Hepatocyte (in vitro differentiated cells): ENCODE measurements around the gene THAP7. TPM values are rescaled to one million over a fixed set of nuclear protein-coding genes. Genes with fewer than 3 reads are reported as not detected.
A peak's percentile ranks its signal among the peaks of the same experiment; 100 is the strongest.

ENCODE experiments used
- DNase-seq: peaks from one replicate; pipeline ENCODE4 v3.0.0-alpha.2; 2016; ENCODE audit warnings: low spot score
- H2AFZ ChIP-seq: fragments of 200-600 bp; sonication (generic); 2 replicates; pipeline ENCODE4 v1.6.0; 2016; ENCODE audit warnings: antibody characterized with exemption, mild to moderate bottlenecking
- H3K27ac ChIP-seq: fragments of 200-600 bp; sonication (generic); 2 replicates; pipeline ENCODE4 v1.5.1; 2016; ENCODE audit warnings: mild to moderate bottlenecking
- H3K27me3 ChIP-seq: fragments of 200-600 bp; sonication (generic); 2 replicates; pipeline ENCODE4 v1.6.1; 2016
- H3K36me3 ChIP-seq: fragments of 200-600 bp; sonication (generic); replicated peaks from 2 replicates; pipeline ENCODE4 v1.5.1; 2016; ENCODE audit warnings: low read depth; ENCODE audit not compliant: insufficient read depth
- H3K4me1 ChIP-seq: fragments of 200-600 bp; sonication (generic); 2 replicates; pipeline ENCODE4 v1.5.1; 2016; ENCODE audit warnings: mild to moderate bottlenecking, moderate library complexity; ENCODE audit not compliant: insufficient read depth
- H3K4me2 ChIP-seq: fragments of 200-600 bp; sonication (generic); 2 replicates; pipeline ENCODE4 v1.6.0; 2016
- H3K4me3 ChIP-seq: fragments of 200-600 bp; sonication (generic); 2 replicates; pipeline ENCODE4 v1.5.1; 2016; ENCODE audit warnings: mild to moderate bottlenecking
- H3K79me2 ChIP-seq: fragments of 200-600 bp; sonication (generic); 2 replicates; pipeline ENCODE4 v1.6.0; 2017; ENCODE audit warnings: mild to moderate bottlenecking
- H3K9me2 ChIP-seq: fragments of 200-600 bp; sonication (generic); replicated peaks from 2 replicates; pipeline ENCODE4 v1.6.0; 2017; ENCODE audit warnings: mild to moderate bottlenecking; ENCODE audit not compliant: insufficient read depth
- H3K9me3 ChIP-seq: fragments of 200-600 bp; sonication (generic); 2 replicates; pipeline ENCODE4 v1.5.1; 2016; ENCODE audit warnings: low read depth, mild to moderate bottlenecking
- H4K20me1 ChIP-seq: fragments of 200-600 bp; sonication (generic); 2 replicates; pipeline ENCODE4 v1.6.0; 2016; ENCODE audit warnings: mild to moderate bottlenecking; ENCODE audit not compliant: insufficient read depth, poor library complexity, severe bottlenecking
- EZH2 ChIP-seq: fragments of 200-600 bp; sonication (generic); IDR thresholded peaks from 2 replicates; pipeline ENCODE4 v1.6.1; 2016; ENCODE audit warnings: antibody characterized with exemption, mild to moderate bottlenecking, borderline replicate concordance
- EZH2phosphoT487 ChIP-seq: fragments of 200-600 bp; sonication (generic); IDR thresholded peaks from one replicate; pipeline ENCODE4 v1.6.1; 2018; ENCODE audit warnings: antibody characterized with exemption, mild to moderate bottlenecking, low read depth, moderate library complexity; ENCODE audit not compliant: unreplicated experiment, severe bottlenecking
- WGBS: methylation state at CpG from one replicate; pipeline ENCODE4 v1.1.6; 2016; ENCODE audit warnings: low lambda C conversion rate; ENCODE audit errors: missing lambda C conversion rate; 5-methylcytosine and 5-hydroxymethylcytosine counted together
- polyA plus RNA-seq: library from polyadenylated mRNA; unstranded; fragments of >200 nt; fragmentation: Nextera tagmentation; extraction: Ambion mirVana; gene quantifications from 2 replicates; pipeline ENCODE4 v1.2.1, GENCODE V29; 2016
- total RNA-seq: library from RNA; depleted of rRNA; stranded (reverse); fragments of >200 nt; gene quantifications from 2 replicates; pipeline ENCODE4 v1.2.3, GENCODE V29; 2014
- TF ChIP-seq, protein P1 (sequence below): fragments of 200-600 bp; sonication (generic); IDR thresholded peaks from 2 replicates; pipeline ENCODE4 v1.5.1; 2016; ENCODE audit warnings: antibody characterized with exemption, mild to moderate bottlenecking; ENCODE audit not compliant: poor library complexity

THAP7 gene
- total and polyA plus RNA-seq, 2 experiments from 2014 or later = 26.2 to 41.2 TPM

DNA sequence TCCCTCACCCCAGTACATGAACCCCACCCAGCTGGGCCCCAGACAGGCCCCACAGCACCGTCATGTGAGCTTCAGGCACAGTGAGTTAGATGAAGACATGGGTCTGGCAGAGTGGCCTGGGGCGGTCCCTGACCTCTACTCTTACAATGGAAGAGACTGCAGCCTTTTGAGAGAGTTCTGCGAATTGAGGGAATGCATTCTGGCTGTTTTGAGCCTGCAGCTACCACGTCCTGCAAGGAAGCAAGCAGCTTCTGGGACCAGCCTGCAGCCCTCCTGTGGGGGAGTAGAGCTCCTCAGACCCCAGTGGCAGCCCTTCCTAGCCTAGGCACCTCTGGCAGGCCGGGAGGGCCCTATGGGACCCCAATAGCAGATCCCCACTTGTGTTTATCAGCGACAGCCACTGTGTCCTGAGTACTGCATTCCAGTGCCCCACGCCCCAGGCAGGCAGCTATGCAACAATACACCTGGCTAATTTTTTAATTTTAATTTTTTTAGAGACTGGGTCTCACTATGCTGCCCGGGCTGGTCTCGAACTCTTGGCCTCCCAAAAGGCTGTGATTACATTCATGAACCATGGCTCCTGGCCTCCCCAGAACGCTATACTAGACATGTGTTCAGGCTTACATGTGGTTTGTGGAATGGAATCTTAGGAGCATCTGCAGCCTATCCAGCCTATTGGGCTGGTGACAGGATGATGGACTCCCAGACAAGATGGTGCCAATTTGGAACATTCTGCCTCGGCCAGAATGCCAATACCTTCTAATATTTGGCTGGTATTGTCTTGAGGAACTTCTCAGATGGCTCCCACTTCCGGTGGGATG, 31.2 kb upstream of the THAP7 start:
- WGBS = 76% methylated on average over 12 of the region's 12 CpGs
- no peaks in the 10 kb centered on the region for H3K36me3 ChIP-seq
- H2AFZ ChIP-seq = peak overlapping the region; percentile 63
- DNase-seq = no peak
- H3K27me3 ChIP-seq = no peaks in the 10 kb centered on the region
- H3K9me2 ChIP-seq = no peaks in the 10 kb centered on the region
- H4K20me1 ChIP-seq = no peaks in the 10 kb centered on the region
- no peak for TF ChIP-seq EZH2
- TF ChIP-seq, protein P1, sequence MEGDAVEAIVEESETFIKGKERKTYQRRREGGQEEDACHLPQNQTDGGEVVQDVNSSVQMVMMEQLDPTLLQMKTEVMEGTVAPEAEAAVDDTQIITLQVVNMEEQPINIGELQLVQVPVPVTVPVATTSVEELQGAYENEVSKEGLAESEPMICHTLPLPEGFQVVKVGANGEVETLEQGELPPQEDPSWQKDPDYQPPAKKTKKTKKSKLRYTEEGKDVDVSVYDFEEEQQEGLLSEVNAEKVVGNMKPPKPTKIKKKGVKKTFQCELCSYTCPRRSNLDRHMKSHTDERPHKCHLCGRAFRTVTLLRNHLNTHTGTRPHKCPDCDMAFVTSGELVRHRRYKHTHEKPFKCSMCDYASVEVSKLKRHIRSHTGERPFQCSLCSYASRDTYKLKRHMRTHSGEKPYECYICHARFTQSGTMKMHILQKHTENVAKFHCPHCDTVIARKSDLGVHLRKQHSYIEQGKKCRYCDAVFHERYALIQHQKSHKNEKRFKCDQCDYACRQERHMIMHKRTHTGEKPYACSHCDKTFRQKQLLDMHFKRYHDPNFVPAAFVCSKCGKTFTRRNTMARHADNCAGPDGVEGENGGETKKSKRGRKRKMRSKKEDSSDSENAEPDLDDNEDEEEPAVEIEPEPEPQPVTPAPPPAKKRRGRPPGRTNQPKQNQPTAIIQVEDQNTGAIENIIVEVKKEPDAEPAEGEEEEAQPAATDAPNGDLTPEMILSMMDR = no peak
- TF ChIP-seq EZH2phosphoT487 = no peak
- peaks cover 17% of the 10 kb centered on the region for H3K4me1 ChIP-seq
- H3K79me2 ChIP-seq = no peaks in the 10 kb centered on the region
- H3K27ac ChIP-seq = peak overlapping the region; percentile 52
- H3K4me2 ChIP-seq = peak overlapping the region; percentile 91
- H3K9me3 ChIP-seq = no peaks in the 10 kb centered on the region
- H3K4me3 ChIP-seq = no peak overlapping the region

DNA sequence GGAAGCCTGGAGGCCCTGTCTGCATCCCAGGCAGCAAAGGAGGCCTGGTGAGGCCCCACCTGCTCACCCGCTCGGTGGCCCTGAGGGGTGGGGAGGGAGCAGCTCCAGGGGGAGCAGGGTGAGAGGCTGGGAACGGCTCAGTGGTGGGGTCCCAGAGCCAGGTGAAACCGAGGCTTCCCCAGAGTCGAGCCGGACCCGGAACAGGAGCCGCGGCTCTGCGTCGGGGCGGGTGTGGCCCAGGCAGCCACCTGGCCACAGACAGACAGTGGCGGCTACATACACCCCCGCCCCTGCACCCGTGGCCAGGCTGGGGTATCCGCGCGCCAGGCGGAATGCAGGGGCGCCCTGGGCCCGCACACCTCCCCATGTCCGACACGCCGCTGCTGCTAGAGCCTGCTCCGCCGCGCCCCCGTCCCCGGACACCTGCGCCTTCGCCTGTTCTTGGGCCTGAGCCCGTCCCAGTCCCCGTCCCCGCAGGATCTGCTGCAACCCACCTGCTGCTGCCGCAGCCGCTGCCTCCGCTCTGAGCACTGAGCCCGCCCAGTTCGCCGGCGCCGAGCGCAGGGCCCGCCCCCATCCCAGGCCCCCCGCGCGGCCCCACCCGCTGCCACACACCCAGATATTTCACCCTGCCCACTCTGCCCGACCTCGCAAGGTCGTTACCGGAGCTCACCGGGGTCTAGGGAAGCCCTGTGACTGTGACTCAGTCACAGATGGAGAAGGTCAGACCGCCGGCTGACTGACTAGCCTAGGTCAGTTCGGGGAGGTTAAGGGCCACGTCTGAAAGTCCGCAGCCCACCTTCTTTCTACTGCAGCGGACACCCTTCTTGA, 30.3 kb upstream of the THAP7 start, which contains the start of gene SLC7A4:
SLC7A4 (minus strand) TSS at position 525 of the 831 bp plus-strand sequence. CDS start 749 bp downstream, outside the sequence.
- no peak within 1 kb of the TSS for H3K4me3 ChIP-seq
- TF ChIP-seq, protein P1 = no peak
- TF ChIP-seq EZH2 = peak; percentile 35
- H3K36me3 ChIP-seq = no peaks in the 10 kb centered on the region
- peak; percentile 68 for DNase-seq
- no peaks in the 10 kb centered on the region for H3K27me3 ChIP-seq
- H3K9me2 ChIP-seq = no peaks in the 10 kb centered on the region
- 8% methylated on average over 23 of the region's 59 CpGs for WGBS
- peak within 1 kb of the TSS; percentile 91 for H3K4me2 ChIP-seq
- H2AFZ ChIP-seq = peak within 1 kb of the TSS; percentile 63
- H3K4me1 ChIP-seq = peaks cover 17% of the 10 kb centered on the region
- no peaks in the 10 kb centered on the region for H4K20me1 ChIP-seq
- peak within 1 kb of the TSS; percentile 52 for H3K27ac ChIP-seq
- no peaks in the 10 kb centered on the region for H3K9me3 ChIP-seq
- H3K79me2 ChIP-seq = no peaks in the 10 kb centered on the region

DNA sequence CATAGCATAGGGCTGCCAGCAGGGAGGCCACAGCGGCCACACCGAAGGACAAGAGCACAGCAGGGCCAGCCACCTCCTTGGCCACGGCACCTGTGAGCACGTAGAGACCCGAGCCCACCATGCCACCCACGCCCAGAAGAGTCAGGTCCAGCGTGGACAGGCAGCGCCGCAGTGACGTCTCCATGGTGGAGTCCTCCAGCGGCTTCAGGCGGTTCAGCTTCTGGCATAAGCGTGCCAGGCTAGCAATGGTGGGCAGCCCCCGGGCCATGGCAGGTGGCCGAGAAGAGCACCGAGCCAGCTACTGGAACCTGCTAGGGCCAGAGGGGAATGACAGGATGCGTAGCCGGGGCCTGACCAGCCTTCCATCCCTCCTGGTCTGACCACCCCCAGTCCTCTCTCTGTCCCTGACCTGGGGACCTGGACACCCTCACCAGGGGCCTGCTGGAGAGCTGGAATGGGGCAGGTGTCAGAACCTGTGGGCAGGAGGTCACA, 29.7 kb upstream of the THAP7 start:
- TF ChIP-seq EZH2 = no peak
- TF ChIP-seq, protein P1 = no peak
- no peak for TF ChIP-seq EZH2phosphoT487
- Histone ChIP-seq H3K27ac (no peak overlapping the region), H3K36me3 (no peaks in the 10 kb centered on the region), H3K9me3 (no peaks in the 10 kb centered on the region), H3K4me2 (peak overlapping the region; percentile 91), H4K20me1 (no peaks in the 10 kb centered on the region), H3K79me2 (no peaks in the 10 kb centered on the region), H3K4me3 (no peak overlapping the region), H3K9me2 (no peaks in the 10 kb centered on the region), H3K4me1 (peaks cover 17% of the 10 kb centered on the region), H2AFZ (no peak overlapping the region), H3K27me3 (no peaks in the 10 kb centered on the region)
- no peak for DNase-seq
- WGBS = 97% methylated on average over 18 of the region's 18 CpGs
